IPS-15b (cell line): ENCODE results near the gene ACSF3.
"Not testable (repeated sequence)": the region's sequence is repeated elsewhere in the genome, so short reads cannot be mapped to it uniquely, and the experiment has no call there.

Experiments
- H3K27me3 ChIP-seq: one replicate; pipeline ENCODE4 v1.6.1; 2013; ENCODE audit warnings: low read length; ENCODE audit not compliant: control insufficient read depth, insufficient read depth
- H3K36me3 ChIP-seq: one replicate; pipeline ENCODE4 v1.6.1; 2013; ENCODE audit warnings: low read length; ENCODE audit not compliant: control insufficient read depth, insufficient read depth
- H3K4me1 ChIP-seq: one replicate; pipeline ENCODE4 v1.6.1; 2013; ENCODE audit warnings: mild to moderate bottlenecking, low read length; ENCODE audit not compliant: control insufficient read depth, insufficient read depth
- H3K4me3 ChIP-seq: one replicate; pipeline ENCODE4 v1.5.1; 2013; ENCODE audit warnings: low read depth, low read length
- H3K9ac ChIP-seq: one replicate; pipeline ENCODE4 v1.6.1; 2013; ENCODE audit warnings: low read depth, mild to moderate bottlenecking, low read length
- H3K9me3 ChIP-seq: one replicate; pipeline ENCODE4 v1.6.1; 2013; ENCODE audit warnings: mild to moderate bottlenecking, low read length; ENCODE audit not compliant: control insufficient read depth, insufficient read depth

The ACSF3 gene

DNA sequence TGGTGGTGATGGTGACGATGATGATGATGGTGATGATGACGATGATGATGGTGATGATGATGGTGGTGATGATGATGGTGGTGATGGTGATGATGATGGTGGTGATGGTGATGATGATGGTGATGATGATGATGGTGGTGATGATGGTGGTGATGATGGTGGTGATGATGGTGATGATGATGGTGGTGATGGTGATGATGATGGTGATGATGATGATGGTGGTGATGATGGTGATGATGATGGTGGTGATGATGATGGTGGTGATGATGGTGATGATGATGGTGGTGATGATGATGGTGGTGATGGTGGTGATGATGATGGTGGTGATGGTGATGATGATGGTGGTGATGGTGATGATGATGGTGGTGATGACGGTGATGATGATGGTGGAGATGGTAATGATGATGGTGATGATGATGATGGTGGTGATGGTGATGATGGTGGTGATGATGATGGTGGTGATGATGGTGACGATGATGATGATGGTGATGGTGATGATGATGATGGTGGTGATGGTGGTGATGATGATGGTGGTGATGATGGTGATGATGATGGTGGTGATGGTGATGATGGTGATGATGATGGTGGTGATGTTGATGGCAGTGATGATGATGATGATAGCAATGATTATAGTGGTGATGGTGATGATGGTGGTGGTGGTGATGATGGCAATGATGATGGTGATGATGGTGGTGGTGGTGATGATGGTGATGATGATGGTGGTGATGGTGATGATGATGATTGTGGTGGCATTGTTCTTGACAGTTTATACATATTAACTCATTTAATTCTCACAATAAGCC lies 24.6 kb upstream of the ACSF3 start:
- H3K9me3 ChIP-seq, H3K4me1 ChIP-seq, H3K36me3 ChIP-seq, H3K9ac ChIP-seq, H3K27me3 ChIP-seq, H3K4me3 ChIP-seq: not testable (repeated sequence)

DNA sequence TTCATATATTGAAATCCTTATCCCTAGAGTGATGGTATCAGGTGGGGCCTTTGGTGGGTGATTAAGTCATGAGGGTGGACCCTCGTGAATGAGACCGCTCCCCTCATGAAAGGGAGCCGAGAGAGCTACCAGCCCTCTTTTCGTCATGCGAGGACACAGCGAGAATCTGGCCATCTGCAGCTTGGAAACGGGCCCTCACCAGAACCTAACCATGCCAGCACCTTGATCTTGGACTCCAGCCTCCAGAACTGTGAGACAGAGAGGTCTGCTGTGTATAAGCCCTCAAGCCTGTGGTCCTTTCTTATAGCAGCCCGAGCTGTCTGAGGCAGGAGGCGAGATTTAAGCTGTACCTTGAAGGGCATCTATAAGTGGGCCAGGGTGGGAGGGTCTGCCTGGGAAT lies 23.7 kb upstream of the ACSF3 start:
- Histone ChIP-seq H3K36me3 (no peaks in the 10 kb centered on the region), H3K9ac (no peak overlapping the region)

DNA sequence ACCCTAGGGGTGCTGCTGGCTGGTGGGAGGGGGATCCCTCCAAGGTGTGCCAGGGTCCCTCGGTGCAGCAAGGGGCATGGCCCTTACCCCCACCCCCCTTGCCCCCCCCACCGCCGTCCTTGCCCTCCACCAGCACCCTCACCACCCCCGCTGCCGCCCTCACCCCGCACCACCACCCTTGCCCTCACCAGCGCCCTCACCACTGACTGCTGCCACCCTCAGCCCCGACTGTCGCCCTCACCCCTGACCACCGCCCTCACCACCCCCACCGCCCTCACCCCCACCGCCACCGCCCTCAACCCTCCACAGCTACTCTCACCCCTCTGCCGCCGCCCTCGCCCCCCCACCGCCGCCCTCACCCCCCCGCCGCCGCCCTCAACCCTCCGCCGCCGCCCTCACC lies 23.1 kb upstream of the ACSF3 start:
- no peak overlapping the region for H3K4me3 ChIP-seq
- no peaks in the 10 kb centered on the region for H3K27me3 ChIP-seq
- H3K36me3 ChIP-seq: no peaks in the 10 kb centered on the region
- no peaks in the 10 kb centered on the region for H3K9me3 ChIP-seq
- no peaks in the 10 kb centered on the region for H3K4me1 ChIP-seq
- no peak overlapping the region for H3K9ac ChIP-seq

More for the DNA sequence above, 23.7 kb upstream of the ACSF3 start:
- no peaks in the 10 kb centered on the region for H3K9me3 ChIP-seq
- no peak overlapping the region for H3K4me3 ChIP-seq
- H3K4me1 ChIP-seq: no peaks in the 10 kb centered on the region
- H3K27me3 ChIP-seq: no peaks in the 10 kb centered on the region

DNA sequence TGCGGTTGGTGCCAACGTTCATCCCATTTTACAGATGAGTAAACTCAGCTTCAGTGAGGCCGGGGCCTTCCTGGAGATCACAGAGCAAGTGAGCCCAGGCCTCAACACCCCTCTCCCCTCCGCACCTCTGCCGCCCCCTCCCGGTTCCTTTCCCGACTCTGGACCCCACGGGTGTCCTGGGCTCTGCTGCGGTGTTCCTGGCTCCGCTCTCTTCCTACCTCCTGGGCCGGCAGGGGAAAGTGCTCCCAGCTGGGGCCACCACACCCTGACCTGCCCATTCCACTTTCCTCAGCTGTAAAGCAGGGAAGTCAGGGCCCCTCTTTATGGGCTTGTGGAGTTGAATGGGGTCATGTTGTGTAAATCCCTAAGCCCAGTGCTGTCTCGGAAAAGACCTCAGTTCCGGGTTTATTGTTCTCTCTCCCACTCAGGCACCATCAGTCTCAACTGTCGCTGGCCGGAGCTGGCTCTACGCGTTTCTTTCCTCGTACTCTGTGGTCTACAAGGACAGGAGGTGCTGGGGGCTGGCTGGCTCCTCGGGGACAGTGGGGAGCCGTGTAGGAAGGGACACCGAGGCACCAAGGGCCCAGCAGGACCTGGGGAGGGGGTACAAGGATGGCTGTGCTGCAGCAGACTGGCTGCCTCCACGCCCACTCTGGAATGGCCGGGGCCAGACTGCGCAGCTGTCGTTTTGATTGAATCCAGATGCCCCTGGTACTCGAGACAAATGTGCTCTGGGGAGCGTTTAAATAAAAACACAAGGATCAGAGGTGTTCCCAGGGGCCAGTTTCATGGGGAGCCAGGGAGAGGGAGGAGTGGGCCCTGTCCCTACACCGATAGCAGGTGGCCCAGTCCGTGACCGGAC lies 21.7 kb upstream of the ACSF3 start:
- no peaks in the 10 kb centered on the region for H3K27me3 ChIP-seq
- H3K36me3 ChIP-seq: no peaks in the 10 kb centered on the region
- H3K9ac ChIP-seq: no peak overlapping the region
- no peaks in the 10 kb centered on the region for H3K9me3 ChIP-seq
- H3K4me1 ChIP-seq: no peaks in the 10 kb centered on the region
- no peak overlapping the region for H3K4me3 ChIP-seq

DNA sequence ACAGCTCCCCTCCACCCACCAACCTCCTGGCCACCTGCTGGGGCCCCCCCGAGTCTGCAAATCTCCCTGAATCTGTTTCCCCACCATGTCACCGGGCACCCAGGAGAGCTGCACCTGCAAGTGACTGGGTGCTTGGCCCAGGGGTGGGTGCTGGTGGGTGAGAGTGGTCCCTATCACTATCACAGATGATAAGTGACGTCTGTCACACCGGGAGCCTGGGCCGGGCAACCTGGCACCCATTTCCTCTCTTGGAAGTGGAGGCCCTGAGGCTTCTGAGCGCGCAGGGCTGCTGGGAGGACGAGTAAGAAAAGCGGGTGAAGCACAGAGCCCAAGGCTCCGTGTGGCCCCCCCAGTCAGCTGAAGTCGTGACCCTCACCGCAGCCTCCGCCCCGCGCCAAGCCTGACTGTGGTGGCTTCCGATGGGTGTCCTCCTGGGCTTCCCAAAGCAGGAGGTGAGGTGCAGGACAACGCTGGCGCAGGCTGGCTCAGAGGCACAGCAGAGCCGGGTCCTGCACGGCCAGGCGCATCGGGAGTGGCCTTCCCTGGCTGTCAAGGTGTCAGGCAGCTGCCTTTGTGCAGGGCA lies 21.0 kb upstream of the ACSF3 start:
- no peak overlapping the region for H3K4me3 ChIP-seq
- H3K9me3 ChIP-seq: no peaks in the 10 kb centered on the region
- H3K9ac ChIP-seq: no peak overlapping the region
- no peaks in the 10 kb centered on the region for H3K4me1 ChIP-seq
- no peaks in the 10 kb centered on the region for H3K27me3 ChIP-seq
- H3K36me3 ChIP-seq: no peaks in the 10 kb centered on the region

DNA sequence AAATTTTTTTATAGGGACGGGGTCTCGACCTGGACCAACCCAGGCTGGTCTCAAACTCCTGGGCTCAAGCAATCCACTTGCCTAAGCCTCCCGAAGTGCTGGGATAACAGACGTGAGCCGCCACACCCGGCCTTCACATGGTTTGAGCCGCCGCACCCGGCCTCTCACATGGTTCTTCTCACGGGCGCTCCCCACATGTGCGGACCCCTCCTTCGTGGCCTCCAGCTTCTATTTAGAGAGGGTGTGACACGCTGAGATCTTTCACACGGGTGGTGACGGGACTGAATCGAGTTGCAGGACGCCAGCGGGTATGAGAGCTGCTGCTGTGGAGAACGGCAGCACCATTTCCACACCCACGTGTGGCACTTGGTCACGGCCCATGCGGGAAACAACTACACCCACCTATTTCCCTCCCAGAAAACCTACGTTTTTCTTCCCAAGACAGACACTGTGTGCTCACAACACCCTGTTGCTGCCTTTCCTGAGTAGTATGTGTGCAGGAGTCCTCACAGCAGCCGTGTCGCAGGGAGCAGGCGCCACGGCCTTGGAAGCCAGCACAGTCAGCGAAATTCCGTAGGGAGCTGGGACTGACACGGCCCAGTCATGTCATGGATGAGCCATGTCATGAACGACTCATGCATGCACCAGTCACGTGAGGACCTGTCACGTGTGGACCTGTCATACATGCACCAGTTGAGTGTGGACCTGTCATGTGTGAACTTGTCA lies 20.1 kb upstream of the ACSF3 start:
- Histone ChIP-seq H3K9ac (no peak overlapping the region), H3K9me3 (no peaks in the 10 kb centered on the region), H3K27me3 (no peaks in the 10 kb centered on the region), H3K36me3 (no peaks in the 10 kb centered on the region), H3K4me1 (no peaks in the 10 kb centered on the region), H3K4me3 (no peak overlapping the region)

DNA sequence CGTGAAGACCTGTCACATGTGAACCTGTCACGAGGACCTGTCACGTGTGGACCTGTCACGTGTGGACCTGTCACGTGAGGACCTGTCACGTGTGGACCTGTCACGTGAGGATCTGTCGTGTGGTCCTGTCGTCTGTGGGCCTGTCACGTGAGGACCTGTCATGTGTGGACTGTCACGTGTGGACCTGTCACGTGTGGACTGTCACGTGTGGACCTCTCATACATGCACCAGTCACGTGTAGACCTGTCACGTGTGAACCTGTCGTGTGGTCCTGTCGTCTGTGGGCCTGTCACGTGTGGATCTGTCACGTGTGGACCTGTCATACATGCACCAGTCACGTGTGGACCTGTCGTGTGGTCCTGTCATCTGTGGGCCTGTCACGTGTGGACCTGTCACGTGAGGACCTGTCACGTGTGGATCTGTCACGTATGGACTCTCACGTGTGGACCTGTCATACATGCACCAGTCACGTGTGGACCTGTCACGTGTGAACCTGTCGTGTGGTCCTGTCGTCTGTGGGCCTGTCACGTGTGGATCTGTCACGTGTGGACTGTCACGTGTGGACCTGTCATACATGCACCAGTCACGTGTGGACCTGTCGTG lies 19.5 kb upstream of the ACSF3 start:
- not testable (repeated sequence) for H3K36me3 ChIP-seq, H3K9me3 ChIP-seq, H3K9ac ChIP-seq, H3K4me3 ChIP-seq, H3K4me1 ChIP-seq, H3K27me3 ChIP-seq

DNA sequence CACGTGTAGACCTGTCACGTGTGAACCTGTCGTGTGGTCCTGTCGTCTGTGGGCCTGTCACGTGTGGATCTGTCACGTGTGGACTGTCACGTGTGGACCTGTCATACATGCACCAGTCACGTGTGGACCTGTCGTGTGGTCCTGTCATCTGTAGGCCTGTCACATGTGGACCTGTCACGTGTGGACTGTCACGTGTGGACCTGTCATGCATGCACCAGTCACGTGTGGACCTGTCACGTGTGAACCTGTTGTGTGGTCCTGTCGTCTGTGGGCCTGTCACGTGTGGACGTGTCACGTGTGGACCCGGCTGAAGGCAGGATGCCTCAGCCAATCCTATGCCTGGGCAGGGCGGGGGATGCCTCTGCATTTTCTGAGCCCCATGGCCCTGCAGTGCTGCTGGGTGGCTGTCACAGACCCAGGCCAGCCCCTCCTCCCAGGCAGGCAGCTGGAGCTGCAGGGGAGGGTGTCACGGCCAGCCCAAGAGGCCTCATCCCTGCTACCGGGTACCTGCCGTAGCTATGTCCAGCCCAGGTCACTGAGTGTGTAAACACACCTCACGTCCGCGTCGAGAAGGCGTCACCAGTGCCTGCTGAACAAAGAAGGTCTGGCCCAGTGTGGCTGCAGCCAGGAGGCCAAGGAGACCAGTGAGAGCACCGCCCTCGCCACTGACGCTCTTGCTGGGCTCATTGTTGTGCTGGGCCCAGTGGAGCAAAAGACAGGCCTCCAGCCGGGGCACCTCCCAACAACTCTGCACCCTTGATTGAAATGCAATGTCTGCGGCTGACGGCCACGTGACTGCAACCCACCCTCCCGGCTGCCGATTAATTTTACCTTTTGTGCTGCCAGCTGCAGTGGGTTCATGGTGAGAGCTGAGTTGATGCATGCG lies 18.6 kb upstream of the ACSF3 start:
- Histone ChIP-seq H3K36me3 (no peaks in the 10 kb centered on the region), H3K9ac (no peak overlapping the region), H3K4me1 (no peaks in the 10 kb centered on the region), H3K27me3 (no peaks in the 10 kb centered on the region), H3K4me3 (no peak overlapping the region), H3K9me3 (no peaks in the 10 kb centered on the region)

DNA sequence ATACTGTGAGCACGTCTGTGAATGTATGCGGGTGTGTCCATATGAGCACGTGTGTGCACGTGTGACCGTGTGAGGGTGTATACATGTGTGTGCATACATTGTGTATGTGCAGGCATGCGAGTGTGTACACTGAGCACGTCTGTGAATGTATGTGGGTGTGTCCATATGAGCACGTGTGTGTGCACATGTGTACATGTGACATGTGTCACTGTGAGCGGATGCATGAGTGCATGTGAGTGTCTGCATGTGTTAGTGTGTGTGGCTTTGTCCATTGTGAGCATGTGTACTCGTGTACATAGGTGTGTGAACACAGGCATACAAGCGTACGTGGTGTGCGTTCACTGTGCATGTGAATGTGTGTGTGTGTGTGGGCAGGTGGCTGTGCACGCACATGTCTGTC lies 17.5 kb upstream of the ACSF3 start:
- Histone ChIP-seq H3K9ac (no peak overlapping the region), H3K4me3 (no peak overlapping the region), H3K27me3 (no peaks in the 10 kb centered on the region), H3K9me3 (no peaks in the 10 kb centered on the region), H3K36me3 (no peaks in the 10 kb centered on the region), H3K4me1 (no peaks in the 10 kb centered on the region)

DNA sequence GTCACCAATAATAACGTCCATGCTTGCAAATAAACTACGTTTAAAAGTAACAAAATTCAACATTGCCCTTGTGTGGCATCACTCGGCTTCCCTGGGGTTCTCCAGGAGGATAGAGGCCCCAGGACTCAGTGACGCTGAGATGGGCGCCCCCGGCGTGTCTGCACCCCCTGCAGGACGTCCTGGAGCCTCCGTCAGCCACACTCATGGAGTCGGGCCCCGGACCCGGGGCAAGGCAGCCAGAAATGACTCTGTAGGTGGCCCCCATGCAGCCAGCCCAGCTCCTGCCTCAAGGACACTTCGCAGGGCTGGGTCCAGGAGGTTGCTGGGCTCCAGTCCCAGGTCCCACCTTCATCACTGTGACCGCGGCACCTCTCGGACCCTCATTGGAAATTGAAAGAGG lies 16.6 kb upstream of the ACSF3 start:
- Histone ChIP-seq H3K27me3 (no peaks in the 10 kb centered on the region), H3K4me1 (no peaks in the 10 kb centered on the region), H3K36me3 (no peaks in the 10 kb centered on the region), H3K9me3 (no peaks in the 10 kb centered on the region), H3K4me3 (no peak overlapping the region), H3K9ac (no peak overlapping the region)
